ENCODE data around the gene KCNMB4.

DNA sequence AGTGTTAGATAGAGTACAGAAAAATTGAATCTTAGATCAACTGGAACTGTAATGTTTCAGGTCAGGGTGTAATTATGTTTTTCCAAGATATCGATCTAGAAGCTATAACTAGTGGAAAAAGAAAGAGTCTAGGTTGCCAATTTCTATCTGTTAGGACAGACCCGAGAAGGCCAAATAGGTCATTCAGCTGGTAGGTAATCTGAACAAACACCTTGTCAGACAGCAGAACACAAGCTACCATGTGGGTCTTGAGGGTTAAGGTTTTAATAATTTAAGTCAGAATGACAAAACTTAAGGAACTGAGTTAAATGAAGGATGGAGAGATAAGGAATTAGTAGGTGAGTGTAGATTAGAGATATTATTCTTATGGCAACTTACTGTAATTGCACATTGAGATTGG is 44.9 kb upstream of the KCNMB4 start:
- TF ChIP-seq CTCF (IDR thresholded peaks at IDR 0.05): no peak
- no peak for TF ChIP-seq EZH2 (IDR thresholded peaks at IDR 0.05; ENCODE audit: borderline replicate concordance, insufficient read depth, low read depth, low read length, poor library complexity, severe bottlenecking)

Measured in B cell (primary cell).